ENCODE results near the gene RPP40. TPM values are rescaled to one million over a fixed set of nuclear protein-coding genes. Genes with fewer than 3 reads are reported as not detected.
A peak's percentile ranks its signal among the peaks of the same experiment; 100 is the strongest.

RPP40 gene
- total RNA-seq, 2 experiments from 2014 or later: 4.6 to 6.4 TPM

DNA sequence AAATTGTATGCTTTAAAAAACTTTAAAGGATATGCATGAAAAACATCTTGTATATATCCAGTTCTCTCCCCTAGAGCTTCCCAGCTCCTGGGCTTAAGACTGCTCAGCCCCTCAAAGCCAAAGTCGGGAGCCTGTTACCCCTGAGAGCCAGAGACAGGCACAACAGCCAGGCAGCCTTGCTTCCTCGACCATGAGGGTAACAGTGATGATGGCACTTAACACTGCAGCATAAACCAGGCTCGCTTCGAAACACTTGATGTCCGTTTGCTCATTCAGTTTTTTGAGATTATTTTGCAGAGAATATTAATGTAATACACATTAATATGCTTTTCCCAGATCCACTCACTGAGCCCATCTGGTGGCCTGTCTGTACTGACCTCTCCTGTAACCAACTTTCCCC lies 47.2 kb downstream of the RPP40 start:
- Mint-ChIP-seq H3K27me3 (peaks cover 16% of the 10 kb centered on the region), H3K4me3 (no peak overlapping the region), H3K9me3 (ENCODE audit: low read depth) (no peaks in the 10 kb centered on the region), H3K4me1 (no peaks in the 10 kb centered on the region), H3K36me3 (peaks cover 8% of the 10 kb centered on the region), H3K27ac (no peak overlapping the region)
- ATAC-seq (no peak), DNase-seq (peak; percentile 11)
- CTCF ChIA-PET: no interaction called here

DNA sequence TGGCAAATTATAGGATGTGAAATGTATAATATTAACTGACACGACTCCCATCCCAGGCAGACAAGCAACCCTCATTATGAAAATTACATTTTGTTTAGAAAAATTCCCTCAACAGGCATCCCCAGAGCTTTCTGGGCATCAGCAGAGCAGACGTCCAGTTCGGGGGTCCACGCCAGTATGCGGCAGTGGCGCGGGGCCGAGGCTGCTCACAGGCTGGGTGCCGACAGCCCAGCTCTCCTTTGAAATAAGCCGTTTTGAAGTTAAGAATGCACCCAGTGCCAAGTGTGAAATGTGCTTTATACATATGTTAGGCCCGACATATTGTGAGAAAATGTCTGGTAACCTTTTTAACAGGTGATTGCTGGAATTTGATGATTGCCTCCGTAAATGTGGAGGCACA lies 50.4 kb downstream of the RPP40 start:
- ATAC-seq: no peak
- Mint-ChIP-seq H3K27me3 (no peaks in the 10 kb centered on the region), H3K27ac (no peak overlapping the region), H3K9me3 (ENCODE audit: low read depth) (no peaks in the 10 kb centered on the region), H3K4me3 (no peak overlapping the region), H3K36me3 (peaks cover 8% of the 10 kb centered on the region), H3K4me1 (no peaks in the 10 kb centered on the region)
- CTCF ChIA-PET: no interaction called here
- DNase-seq: peak; percentile 19

DNA sequence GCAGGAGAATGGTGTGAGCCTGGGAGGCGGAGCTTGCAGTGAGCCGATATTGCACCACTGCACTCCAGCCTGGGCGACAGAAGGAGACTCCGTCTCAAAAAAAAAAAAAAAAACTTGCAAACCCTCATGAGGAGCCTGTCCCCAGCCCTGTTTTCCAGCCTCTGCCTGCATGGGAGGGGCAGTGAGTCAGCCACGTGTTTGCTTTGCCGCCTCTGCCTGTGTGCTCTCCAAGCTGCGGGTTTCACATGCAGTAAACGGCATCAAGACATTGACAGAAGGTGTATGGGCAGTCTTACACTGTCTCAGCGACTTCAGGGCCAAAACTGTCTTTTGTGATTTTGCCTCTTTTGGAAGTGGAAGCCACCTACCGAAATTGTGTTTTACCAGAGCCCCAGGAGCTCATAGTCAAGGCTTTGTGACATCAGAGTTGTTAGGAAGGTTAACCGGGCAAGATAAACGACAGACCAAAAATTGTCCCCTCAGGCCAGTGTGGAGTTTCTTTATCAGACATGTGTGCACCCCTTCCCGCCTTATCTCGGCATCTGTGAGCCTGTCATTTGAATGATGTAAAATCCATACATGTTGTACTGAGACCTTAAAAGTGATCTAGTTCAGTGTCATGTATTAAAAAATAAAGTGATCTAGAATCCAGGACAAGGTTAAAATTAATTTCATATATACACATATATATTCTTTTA lies 52.9 kb downstream of the RPP40 start:
- DNase-seq: peak; percentile 21
- Mint-ChIP-seq H3K4me3 (no peak overlapping the region), H3K27ac (no peak overlapping the region), H3K9me3 (ENCODE audit: low read depth) (no peaks in the 10 kb centered on the region), H3K27me3 (no peaks in the 10 kb centered on the region), H3K4me1 (no peaks in the 10 kb centered on the region), H3K36me3 (peaks cover 8% of the 10 kb centered on the region)
- CTCF ChIA-PET: no interaction called here
- ATAC-seq: no peak

DNA sequence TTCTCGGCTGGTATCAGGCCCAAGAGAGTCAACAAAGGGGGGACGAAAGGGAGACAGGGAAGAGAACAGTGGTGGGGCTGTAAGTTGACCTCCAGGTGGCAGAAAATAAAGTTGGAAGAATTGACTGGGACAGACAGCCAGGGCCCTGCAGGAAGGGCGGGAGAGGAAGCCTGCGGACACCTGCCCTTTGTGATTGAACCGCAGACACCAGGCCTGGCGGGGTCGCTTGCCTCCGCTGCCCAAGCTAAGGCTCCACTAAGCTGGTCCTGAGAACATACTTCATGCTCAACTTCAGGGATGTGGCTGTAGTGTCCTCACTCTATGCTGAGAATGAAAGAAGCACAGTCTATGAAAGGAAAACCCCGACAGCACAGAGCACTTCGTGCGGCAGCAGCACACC lies 53.8 kb downstream of the RPP40 start:
- no peaks in the 10 kb centered on the region for H3K9me3 Mint-ChIP-seq (ENCODE audit: low read depth)
- H3K36me3 Mint-ChIP-seq: peaks cover 8% of the 10 kb centered on the region
- ATAC-seq (no peak), DNase-seq (peak; percentile 23)
- H3K27ac Mint-ChIP-seq: no peak overlapping the region
- CTCF ChIA-PET: no interaction called here
- H3K27me3 Mint-ChIP-seq: no peaks in the 10 kb centered on the region
- no peaks in the 10 kb centered on the region for H3K4me1 Mint-ChIP-seq
- no peak overlapping the region for H3K4me3 Mint-ChIP-seq

DNA sequence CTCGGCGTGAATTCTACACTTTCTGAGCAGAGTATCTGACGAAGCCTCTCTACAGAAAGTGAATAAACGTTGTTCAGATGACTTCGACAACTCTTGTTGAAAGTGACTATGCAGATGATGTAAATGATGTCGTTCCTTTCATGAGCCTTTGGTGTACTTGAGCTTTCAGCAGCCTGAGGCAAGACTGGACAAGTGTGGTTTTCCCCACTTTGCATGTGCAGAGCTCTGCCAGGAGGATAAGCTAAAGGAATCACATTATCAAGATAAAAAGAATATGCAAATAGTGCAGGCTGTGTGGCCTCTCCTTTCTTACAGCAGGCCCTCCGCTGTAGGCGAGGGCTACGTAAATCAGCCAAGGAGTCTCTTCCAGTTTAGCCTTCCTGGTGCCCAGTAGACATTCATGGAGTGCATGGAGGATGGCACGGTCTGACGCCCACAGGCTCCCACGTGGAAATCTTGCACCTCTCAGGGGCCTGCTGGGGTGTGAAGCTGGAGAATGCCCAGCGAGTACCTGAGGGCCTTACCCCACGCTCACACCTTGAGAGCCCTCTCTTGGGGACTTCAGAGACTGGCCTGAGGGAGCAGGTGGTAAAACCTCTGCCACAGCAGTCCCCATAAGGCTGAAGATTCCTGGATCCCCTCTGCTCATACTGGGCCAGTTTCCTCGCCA lies 54.9 kb downstream of the RPP40 start:
- H3K36me3 Mint-ChIP-seq: peaks cover 7% of the 10 kb centered on the region
- no peak overlapping the region for H3K4me3 Mint-ChIP-seq
- CTCF ChIA-PET: no interaction called here
- H3K27ac Mint-ChIP-seq: no peak overlapping the region
- no peaks in the 10 kb centered on the region for H3K27me3 Mint-ChIP-seq
- no peak for ATAC-seq
- no peaks in the 10 kb centered on the region for H3K9me3 Mint-ChIP-seq (ENCODE audit: low read depth)
- H3K4me1 Mint-ChIP-seq: no peaks in the 10 kb centered on the region
- peak; percentile 39 for DNase-seq

DNA sequence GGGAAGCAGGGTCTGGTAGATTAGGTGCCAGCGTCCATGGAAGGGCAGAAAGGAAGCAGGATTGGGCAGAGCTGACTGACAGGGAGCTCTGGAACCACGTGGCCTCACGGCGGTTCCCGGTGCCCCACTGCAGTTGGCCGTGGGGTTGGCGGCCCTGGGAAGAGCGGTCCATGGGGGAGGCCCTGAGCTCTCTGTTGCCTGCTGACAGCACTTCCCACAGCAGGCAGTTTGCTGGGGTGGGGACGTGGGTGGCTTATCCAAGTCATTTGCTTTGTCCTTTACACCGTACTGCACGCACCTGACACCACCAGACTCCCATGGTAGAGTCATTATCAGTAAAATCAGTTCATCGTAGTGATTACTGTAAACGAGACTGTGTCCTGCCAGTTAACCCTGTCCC lies 56.1 kb downstream of the RPP40 start:
- Mint-ChIP-seq H3K4me3 (no peak overlapping the region), H3K27me3 (no peaks in the 10 kb centered on the region), H3K27ac (no peak overlapping the region), H3K9me3 (ENCODE audit: low read depth) (no peaks in the 10 kb centered on the region), H3K4me1 (peaks cover 7% of the 10 kb centered on the region), H3K36me3 (peaks cover 6% of the 10 kb centered on the region)
- CTCF ChIA-PET: no interaction called here
- DNase-seq (peak; percentile 11), ATAC-seq (no peak)

DNA sequence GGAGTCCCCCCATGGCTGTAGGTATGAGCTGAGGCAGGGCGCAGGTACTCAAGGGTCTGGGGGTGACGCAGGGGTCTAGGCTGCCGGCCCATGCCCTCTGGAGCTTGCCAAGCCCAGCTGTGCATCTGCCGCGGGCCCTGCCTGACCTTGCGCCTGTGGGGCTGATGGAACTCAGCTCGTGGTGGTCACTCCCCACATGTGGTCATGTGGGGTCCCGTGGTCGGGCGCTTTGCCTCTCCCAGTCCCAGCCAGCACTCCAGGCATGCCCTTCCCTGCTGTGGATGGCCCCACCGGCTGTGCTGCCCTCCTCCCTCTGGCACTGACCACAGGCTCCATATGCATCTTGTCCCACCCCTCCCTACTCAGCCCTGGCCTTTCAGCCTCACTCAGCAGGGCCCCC lies 57.3 kb downstream of the RPP40 start:
- ATAC-seq: no peak
- DNase-seq: peak; percentile 30
- CTCF ChIA-PET: no interaction called here
- Mint-ChIP-seq H3K27ac (no peak overlapping the region), H3K4me3 (no peak overlapping the region), H3K27me3 (no peaks in the 10 kb centered on the region), H3K4me1 (peaks cover 19% of the 10 kb centered on the region), H3K36me3 (peaks cover 4% of the 10 kb centered on the region), H3K9me3 (ENCODE audit: low read depth) (no peaks in the 10 kb centered on the region)

Other genes starting within 250 kb of the RPP40 start
- gene CDYL, start 227.6 kb downstream of the RPP40 start, total RNA-seq: 10 to 100 TPM; 40.8 to 43.4 TPM
- gene PPP1R3G, start 81.3 kb upstream of the RPP40 start, total RNA-seq: not detected